GM12878 (cell line): ENCODE results near the gene WDR18. TPM values are rescaled to one million over a fixed set of nuclear protein-coding genes. Genes with fewer than 3 reads are reported as not detected.

Experiments
- ASH2L ChIP-seq: fragments of 300-600, 200-600 bp; sonication (generic); IDR thresholded peaks from 2 replicates; pipeline ENCODE4 v1.6.1; 2017; ENCODE audit warnings: low read depth, mild to moderate bottlenecking, borderline replicate concordance
- CBX5 ChIP-seq: sonication (generic); IDR thresholded peaks from 2 replicates; pipeline ENCODE4 v1.6.1; 2016; ENCODE audit warnings: low read depth, moderate library complexity, mild to moderate bottlenecking, inconsistent platforms
- FOS ChIP-seq: IDR thresholded peaks from 3 replicates; pipeline ENCODE4 v1.6.1; 2011; ENCODE audit warnings: borderline replicate concordance; ENCODE audit not compliant: insufficient read length; ENCODE audit errors: extremely low read depth
- IKZF1 ChIP-seq: fragments of 450-650 bp; conservative IDR thresholded peaks from 2 replicates; pipeline ENCODE4 v1.6.1; 2017; ENCODE audit warnings: antibody characterized with exemption, mild to moderate bottlenecking
- KAT2A ChIP-seq: conservative IDR thresholded peaks from 2 replicates; pipeline ENCODE4 v1.6.1; 2011; ENCODE audit warnings: low read depth, low read length; ENCODE audit not compliant: control insufficient read depth
- MEF2A ChIP-seq: IDR thresholded peaks from 2 replicates; pipeline ENCODE4 v1.6.1; 2011; ENCODE audit warnings: low read depth, mild to moderate bottlenecking, low read length, moderate library complexity; ENCODE audit not compliant: insufficient read depth
- MTA2 ChIP-seq: fragments of 450-650 bp; IDR thresholded peaks from 2 replicates; pipeline ENCODE4 v1.6.1; 2016; ENCODE audit warnings: low read depth, mild to moderate bottlenecking, moderate library complexity
- NR2C2 ChIP-seq: IDR thresholded peaks from 2 replicates; pipeline ENCODE4 v1.6.1; 2011; ENCODE audit warnings: borderline replicate concordance, low read depth; ENCODE audit not compliant: control insufficient read depth, insufficient read length
- PML ChIP-seq: IDR thresholded peaks from 2 replicates; pipeline ENCODE4 v1.6.1; 2012; ENCODE audit warnings: low read length, inconsistent platforms
- RAD51 ChIP-seq: fragments of 450-650 bp; IDR thresholded peaks from 2 replicates; pipeline ENCODE4 v1.6.1; 2016; ENCODE audit warnings: moderate library complexity, mild to moderate bottlenecking, inconsistent platforms
- RB1 ChIP-seq: fragments of 450-650 bp; formaldehyde crosslinking; IDR thresholded peaks from 2 replicates; pipeline ENCODE4 v1.6.1; 2017; ENCODE audit warnings: mild to moderate bottlenecking, borderline replicate concordance
- TARDBP ChIP-seq: IDR thresholded peaks from 2 replicates; pipeline ENCODE4 v1.6.1; 2016; ENCODE audit warnings: borderline replicate concordance
- ZNF274 ChIP-seq: IDR thresholded peaks from one replicate; pipeline ENCODE4 v1.8.0; 2011; ENCODE audit not compliant: insufficient read length, insufficient read depth
- polyA plus RNA-seq, 11 experiments: library from polyadenylated mRNA; depleted of rRNA in 4 of 11; unstranded in 6 of 11; stranded (reverse) in 5 of 11; fragments of >200 nt; fragmentation: Nextera tagmentation in 4 of 11; fragmentation: Illumina TruSeq in 1 of 11; extraction: Ambion mirVana in 4 of 11; extraction: Trizol in 1 of 11; gene quantifications; 1 replicate in 1 of 11; 2 replicates in 10 of 11; pipeline versions ENCODE4 v1.2.1 to v1.2.3, GENCODE V29; 2011 to 2016; ENCODE audit warnings: inconsistent platforms in 2 of 11, missing spikeins in 2 of 11, low read depth in 1 of 11
- total RNA-seq, 4 experiments: library from RNA; depleted of rRNA in 3 of 4; stranded (reverse); fragments of >200 nt in 3 of 4; fragmentation: Illumina TruSeq in 1 of 4; extraction: Trizol in 1 of 4; gene quantifications; 2 replicates each; pipeline versions ENCODE4 v1.2.1 to v1.2.3, GENCODE V29; 2013 to 2021
- TF ChIP-seq, protein P1 (sequence below): fragments of 450-650 bp; formaldehyde crosslinking; IDR thresholded peaks from 2 replicates; pipeline ENCODE4 v1.4.0; 2022; ENCODE audit warnings: mild to moderate bottlenecking, moderate library complexity
- TF ChIP-seq, protein P2 (sequence below): fragments of 450-650 bp; IDR thresholded peaks from 2 replicates; pipeline ENCODE4 v1.6.1; 2017; ENCODE audit warnings: low read depth, mild to moderate bottlenecking, moderate library complexity
- TF ChIP-seq, protein P3 (sequence below): IDR thresholded peaks from 2 replicates; pipeline ENCODE4 v1.6.1; 2012; ENCODE audit warnings: low read depth, low read length, improper control_type of control experiment
- TF ChIP-seq, protein P4 (sequence below): fragments of 450-650 bp; IDR thresholded peaks from 2 replicates; pipeline ENCODE4 v1.6.1; 2014; ENCODE audit warnings: mild to moderate bottlenecking
- TF ChIP-seq, protein P5 (sequence below), 3 experiments: IDR thresholded peaks in 2 of 3; conservative IDR thresholded peaks in 1 of 3; 2 replicates each; pipeline ENCODE4 v1.5.1; 2011; ENCODE audit warnings: low read depth in 3 of 3, low read length in 3 of 3, mild to moderate bottlenecking in 3 of 3, control low read depth in 2 of 3, moderate library complexity in 2 of 3, inconsistent platforms in 1 of 3, mixed read lengths in 1 of 3; ENCODE audit not compliant: control insufficient read depth in 2 of 3, insufficient read depth in 1 of 3; ENCODE audit errors: extremely low read depth in 1 of 3

WDR18 gene
- total and polyA plus RNA-seq, 10 of the 15 experiments (the other 5 are each of a cell fraction or from before 2014, with no cell fraction given) = 3.0 to 206 (median 62.3) TPM

DNA sequence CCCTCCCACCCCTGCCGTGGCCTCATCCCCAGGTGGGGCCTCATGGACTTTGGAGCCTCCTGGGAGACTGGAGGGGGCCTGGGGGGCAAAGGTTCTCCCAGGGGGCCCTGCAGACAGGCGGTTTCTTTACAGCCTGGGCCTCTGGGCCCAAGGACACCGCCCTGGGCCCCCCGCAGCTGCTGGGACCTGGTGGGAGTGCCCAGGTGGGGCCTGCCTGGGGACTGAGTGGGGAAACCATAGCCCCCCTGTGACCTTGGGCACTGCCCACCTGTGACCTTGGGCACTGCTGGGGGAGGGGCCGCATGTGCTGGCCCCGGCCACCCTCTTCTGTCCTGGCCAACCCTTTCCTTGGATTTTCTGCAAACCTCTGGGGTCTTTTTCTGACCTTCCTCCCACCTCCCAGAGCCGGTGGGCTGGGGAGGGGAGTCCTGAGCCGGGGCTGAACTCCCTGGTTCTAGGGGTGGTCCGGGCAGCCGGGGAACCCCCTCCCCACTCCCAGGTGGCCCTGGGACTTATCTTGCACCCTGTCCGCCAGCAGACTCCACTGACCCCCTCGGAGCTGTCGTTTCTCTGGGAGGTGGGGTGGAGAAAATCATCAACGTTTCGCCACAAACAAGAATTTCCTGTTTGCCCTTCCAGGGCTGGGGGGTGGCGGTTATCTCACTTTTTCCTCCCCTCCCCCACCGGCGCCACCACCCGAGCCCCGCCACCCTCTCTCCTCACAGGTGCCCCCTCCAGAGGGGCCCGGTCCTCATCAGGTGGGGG is 31.3 kb upstream of the WDR18 start (continued):
- TF ChIP-seq IKZF1 (0 out of 2 replicates have a peak, but pooled peaks have one; percentile 36), NR2C2 (no peak), CBX5 (no peak), TARDBP (no peak), FOS (no peak), ASH2L (no peak), ZNF274 (no peak), MEF2A (no peak), RAD51 (no peak), KAT2A (no peak), MTA2 (peak; percentile 16; the same call in 1 of the 2 replicates), PML (no peak), RB1 (no peak)
- TF ChIP-seq, protein P1, sequence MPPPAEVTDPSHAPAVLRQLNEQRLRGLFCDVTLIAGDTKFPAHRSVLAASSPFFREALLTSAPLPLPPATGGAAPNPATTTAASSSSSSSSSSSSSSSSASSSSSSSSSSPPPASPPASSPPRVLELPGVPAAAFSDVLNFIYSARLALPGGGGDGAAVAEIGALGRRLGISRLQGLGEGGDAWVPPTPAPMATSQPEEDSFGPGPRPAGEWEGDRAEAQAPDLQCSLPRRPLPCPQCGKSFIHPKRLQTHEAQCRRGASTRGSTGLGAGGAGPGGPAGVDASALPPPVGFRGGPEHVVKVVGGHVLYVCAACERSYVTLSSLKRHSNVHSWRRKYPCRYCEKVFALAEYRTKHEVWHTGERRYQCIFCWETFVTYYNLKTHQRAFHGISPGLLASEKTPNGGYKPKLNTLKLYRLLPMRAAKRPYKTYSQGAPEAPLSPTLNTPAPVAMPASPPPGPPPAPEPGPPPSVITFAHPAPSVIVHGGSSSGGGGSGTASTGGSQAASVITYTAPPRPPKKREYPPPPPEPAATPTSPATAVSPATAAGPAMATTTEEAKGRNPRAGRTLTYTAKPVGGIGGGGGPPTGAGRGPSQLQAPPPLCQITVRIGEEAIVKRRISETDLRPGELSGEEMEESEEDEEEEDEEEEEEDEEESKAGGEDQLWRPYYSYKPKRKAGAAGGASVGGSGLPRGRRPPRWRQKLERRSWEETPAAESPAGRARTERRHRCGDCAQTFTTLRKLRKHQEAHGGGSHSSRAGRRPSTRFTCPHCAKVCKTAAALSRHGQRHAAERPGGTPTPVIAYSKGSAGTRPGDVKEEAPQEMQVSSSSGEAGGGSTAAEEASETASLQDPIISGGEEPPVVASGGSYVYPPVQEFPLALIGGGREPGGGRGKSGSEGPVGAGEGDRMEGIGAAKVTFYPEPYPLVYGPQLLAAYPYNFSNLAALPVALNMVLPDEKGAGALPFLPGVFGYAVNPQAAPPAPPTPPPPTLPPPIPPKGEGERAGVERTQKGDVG (CRISPR knock-in tag) = no peak
- TF ChIP-seq, protein P2, sequence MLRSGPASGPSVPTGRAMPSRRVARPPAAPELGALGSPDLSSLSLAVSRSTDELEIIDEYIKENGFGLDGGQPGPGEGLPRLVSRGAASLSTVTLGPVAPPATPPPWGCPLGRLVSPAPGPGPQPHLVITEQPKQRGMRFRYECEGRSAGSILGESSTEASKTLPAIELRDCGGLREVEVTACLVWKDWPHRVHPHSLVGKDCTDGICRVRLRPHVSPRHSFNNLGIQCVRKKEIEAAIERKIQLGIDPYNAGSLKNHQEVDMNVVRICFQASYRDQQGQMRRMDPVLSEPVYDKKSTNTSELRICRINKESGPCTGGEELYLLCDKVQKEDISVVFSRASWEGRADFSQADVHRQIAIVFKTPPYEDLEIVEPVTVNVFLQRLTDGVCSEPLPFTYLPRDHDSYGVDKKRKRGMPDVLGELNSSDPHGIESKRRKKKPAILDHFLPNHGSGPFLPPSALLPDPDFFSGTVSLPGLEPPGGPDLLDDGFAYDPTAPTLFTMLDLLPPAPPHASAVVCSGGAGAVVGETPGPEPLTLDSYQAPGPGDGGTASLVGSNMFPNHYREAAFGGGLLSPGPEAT = no peak
- TF ChIP-seq, protein P3, sequence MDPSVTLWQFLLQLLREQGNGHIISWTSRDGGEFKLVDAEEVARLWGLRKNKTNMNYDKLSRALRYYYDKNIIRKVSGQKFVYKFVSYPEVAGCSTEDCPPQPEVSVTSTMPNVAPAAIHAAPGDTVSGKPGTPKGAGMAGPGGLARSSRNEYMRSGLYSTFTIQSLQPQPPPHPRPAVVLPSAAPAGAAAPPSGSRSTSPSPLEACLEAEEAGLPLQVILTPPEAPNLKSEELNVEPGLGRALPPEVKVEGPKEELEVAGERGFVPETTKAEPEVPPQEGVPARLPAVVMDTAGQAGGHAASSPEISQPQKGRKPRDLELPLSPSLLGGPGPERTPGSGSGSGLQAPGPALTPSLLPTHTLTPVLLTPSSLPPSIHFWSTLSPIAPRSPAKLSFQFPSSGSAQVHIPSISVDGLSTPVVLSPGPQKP = no peak
- TF ChIP-seq, protein P4, sequence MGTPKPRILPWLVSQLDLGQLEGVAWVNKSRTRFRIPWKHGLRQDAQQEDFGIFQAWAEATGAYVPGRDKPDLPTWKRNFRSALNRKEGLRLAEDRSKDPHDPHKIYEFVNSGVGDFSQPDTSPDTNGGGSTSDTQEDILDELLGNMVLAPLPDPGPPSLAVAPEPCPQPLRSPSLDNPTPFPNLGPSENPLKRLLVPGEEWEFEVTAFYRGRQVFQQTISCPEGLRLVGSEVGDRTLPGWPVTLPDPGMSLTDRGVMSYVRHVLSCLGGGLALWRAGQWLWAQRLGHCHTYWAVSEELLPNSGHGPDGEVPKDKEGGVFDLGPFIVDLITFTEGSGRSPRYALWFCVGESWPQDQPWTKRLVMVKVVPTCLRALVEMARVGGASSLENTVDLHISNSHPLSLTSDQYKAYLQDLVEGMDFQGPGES = no peak
- TF ChIP-seq, protein P5, sequence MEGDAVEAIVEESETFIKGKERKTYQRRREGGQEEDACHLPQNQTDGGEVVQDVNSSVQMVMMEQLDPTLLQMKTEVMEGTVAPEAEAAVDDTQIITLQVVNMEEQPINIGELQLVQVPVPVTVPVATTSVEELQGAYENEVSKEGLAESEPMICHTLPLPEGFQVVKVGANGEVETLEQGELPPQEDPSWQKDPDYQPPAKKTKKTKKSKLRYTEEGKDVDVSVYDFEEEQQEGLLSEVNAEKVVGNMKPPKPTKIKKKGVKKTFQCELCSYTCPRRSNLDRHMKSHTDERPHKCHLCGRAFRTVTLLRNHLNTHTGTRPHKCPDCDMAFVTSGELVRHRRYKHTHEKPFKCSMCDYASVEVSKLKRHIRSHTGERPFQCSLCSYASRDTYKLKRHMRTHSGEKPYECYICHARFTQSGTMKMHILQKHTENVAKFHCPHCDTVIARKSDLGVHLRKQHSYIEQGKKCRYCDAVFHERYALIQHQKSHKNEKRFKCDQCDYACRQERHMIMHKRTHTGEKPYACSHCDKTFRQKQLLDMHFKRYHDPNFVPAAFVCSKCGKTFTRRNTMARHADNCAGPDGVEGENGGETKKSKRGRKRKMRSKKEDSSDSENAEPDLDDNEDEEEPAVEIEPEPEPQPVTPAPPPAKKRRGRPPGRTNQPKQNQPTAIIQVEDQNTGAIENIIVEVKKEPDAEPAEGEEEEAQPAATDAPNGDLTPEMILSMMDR (IDR thresholded peaks at IDR 0.05 in 2 of 3, conservative IDR thresholded peaks at IDR 0.05 in 1 of 3; ENCODE audit: control insufficient read depth in 2 of 3, extremely low read depth in 1 of 3, insufficient read depth in 1 of 3, low read depth in 3 of 3, low read length in 3 of 3) = no peak
